Vagina (tissue), 2 donors: ENCODE data around the gene MGAT3.

Experiments
- POLR2A ChIP-seq, 2 donors: fragments of 450-650 bp; IDR thresholded peaks; one replicate each; pipeline ENCODE4 v1.6.1; 2017; ENCODE audit warnings: antibody characterized with exemption in 2 of 2, mild to moderate bottlenecking in 2 of 2, moderate library complexity in 2 of 2
- TF ChIP-seq, protein P1 (sequence below), 3 experiments: fragments of 450-650 bp in 2 of 3; fragments of 200-600 bp in 1 of 3; sonication (generic) in 1 of 3; IDR thresholded peaks; one replicate each; pipeline ENCODE4 v1.5.1; 2017 to 2019; ENCODE audit warnings: antibody characterized with exemption in 3 of 3, mild to moderate bottlenecking in 2 of 3, moderate library complexity in 2 of 3

DNA sequence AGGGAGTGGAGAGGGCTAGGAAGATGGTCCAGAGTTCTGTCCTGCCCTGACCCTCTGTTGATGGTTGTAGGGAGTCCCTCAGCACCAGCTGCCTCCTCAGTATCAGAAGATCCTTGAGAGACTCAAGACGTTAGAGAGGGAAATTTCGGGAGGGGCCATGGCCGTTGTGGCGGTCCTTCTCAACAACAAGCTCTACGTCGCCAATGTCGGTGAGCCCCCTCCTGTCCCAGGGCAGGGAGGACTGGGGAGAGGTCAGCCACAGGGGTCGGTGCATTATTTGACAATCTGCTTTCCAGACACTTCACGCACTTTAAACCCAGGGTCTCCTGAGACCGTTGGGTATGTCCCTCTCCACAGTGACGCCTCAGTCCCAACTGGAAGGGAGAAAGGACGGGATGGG is 39.2 kb upstream of the MGAT3 start:
- TF ChIP-seq, protein P1, sequence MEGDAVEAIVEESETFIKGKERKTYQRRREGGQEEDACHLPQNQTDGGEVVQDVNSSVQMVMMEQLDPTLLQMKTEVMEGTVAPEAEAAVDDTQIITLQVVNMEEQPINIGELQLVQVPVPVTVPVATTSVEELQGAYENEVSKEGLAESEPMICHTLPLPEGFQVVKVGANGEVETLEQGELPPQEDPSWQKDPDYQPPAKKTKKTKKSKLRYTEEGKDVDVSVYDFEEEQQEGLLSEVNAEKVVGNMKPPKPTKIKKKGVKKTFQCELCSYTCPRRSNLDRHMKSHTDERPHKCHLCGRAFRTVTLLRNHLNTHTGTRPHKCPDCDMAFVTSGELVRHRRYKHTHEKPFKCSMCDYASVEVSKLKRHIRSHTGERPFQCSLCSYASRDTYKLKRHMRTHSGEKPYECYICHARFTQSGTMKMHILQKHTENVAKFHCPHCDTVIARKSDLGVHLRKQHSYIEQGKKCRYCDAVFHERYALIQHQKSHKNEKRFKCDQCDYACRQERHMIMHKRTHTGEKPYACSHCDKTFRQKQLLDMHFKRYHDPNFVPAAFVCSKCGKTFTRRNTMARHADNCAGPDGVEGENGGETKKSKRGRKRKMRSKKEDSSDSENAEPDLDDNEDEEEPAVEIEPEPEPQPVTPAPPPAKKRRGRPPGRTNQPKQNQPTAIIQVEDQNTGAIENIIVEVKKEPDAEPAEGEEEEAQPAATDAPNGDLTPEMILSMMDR (IDR thresholded peaks at IDR 0.05), result no peak
- no peak for TF ChIP-seq POLR2A (IDR thresholded peaks at IDR 0.05)
